CD8-positive, alpha-beta memory T cell (primary cell): ENCODE data around the gene BBS2. TPM values are rescaled to one million over a fixed set of nuclear protein-coding genes. Genes with fewer than 3 reads are reported as not detected.
A peak's percentile ranks its signal among the peaks of the same experiment; 100 is the strongest.

ENCODE experiments used
- CTCF ChIA-PET: fragments of 350-600 bp; sonication (Branson Sonifier 250); formaldehyde crosslinking; loops from one replicate; lab custom pipeline; 2021; ENCODE audit warnings: antibody characterized with exemption; lab: Charles Lee
- POLR2A ChIA-PET: fragments of 350-600 bp; sonication (Branson Sonifier 250); formaldehyde crosslinking; loops from one replicate; lab custom pipeline; 2021; ENCODE audit warnings: antibody characterized with exemption; lab: Charles Lee
- DNase-seq, 5 donors: peaks; one replicate each; pipeline versions ENCODE4 v3.0.0 to v3.0.0-alpha.2; 2020 to 2022; ENCODE audit warnings: mixed read lengths in 1 of 5
- H3K27ac ChIP-seq: one replicate; pipeline ENCODE4 v1.7.0; 2013; ENCODE audit warnings: low read depth, mild to moderate bottlenecking, low read length, moderate library complexity
- H3K27me3 ChIP-seq: 2 replicates; pipeline ENCODE4 v1.7.0; 2013; ENCODE audit warnings: low read length, mild to moderate bottlenecking; ENCODE audit not compliant: insufficient read depth, poor library complexity, severe bottlenecking
- H3K36me3 ChIP-seq: 2 replicates; pipeline ENCODE4 v1.7.0; 2013; ENCODE audit warnings: mild to moderate bottlenecking, low read length, moderate library complexity; ENCODE audit not compliant: insufficient read depth
- H3K4me1 ChIP-seq: 2 replicates; pipeline ENCODE4 v1.7.0; 2013; ENCODE audit warnings: mild to moderate bottlenecking, low read length, moderate library complexity; ENCODE audit not compliant: insufficient read depth
- H3K4me3 ChIP-seq: 2 replicates; pipeline ENCODE4 v1.7.0; 2013; ENCODE audit warnings: mild to moderate bottlenecking, low read length
- H3K9me3 ChIP-seq: 2 replicates; pipeline ENCODE4 v1.7.0; 2013; ENCODE audit warnings: mild to moderate bottlenecking, low read length
- H3K27ac Mint-ChIP-seq, 8 donors: one replicate each; pipeline ENCODE4 v1.8.0; 2020 to 2021; ENCODE audit warnings: mixed read lengths in 8 of 8, mild to moderate bottlenecking in 6 of 8, inconsistent platforms in 3 of 8, moderate library complexity in 3 of 8
- H3K27me3 Mint-ChIP-seq, 2 donors: one replicate each; pipeline ENCODE4 v1.8.0; 2020 to 2021; ENCODE audit warnings: mixed read lengths in 2 of 2, mild to moderate bottlenecking in 1 of 2, moderate library complexity in 1 of 2
- H3K36me3 Mint-ChIP-seq, 3 donors: one replicate each; pipeline ENCODE4 v1.8.0; 2020 to 2021; ENCODE audit warnings: mixed read lengths in 3 of 3, inconsistent platforms in 1 of 3, mild to moderate bottlenecking in 1 of 3
- H3K4me1 Mint-ChIP-seq, 3 donors: one replicate each; pipeline ENCODE4 v1.8.0; 2020 to 2021; ENCODE audit warnings: mixed read lengths in 3 of 3, inconsistent platforms in 1 of 3, mild to moderate bottlenecking in 1 of 3
- H3K4me3 Mint-ChIP-seq, 7 donors: one replicate each; pipeline ENCODE4 v1.8.0; 2020 to 2021; ENCODE audit warnings: mixed read lengths in 7 of 7, mild to moderate bottlenecking in 6 of 7, moderate library complexity in 4 of 7, inconsistent platforms in 2 of 7
- H3K9me3 Mint-ChIP-seq, 5 donors: one replicate each; pipeline ENCODE4 v1.8.0; 2020 to 2022; ENCODE audit warnings: mixed read lengths in 5 of 5, mild to moderate bottlenecking in 3 of 5, moderate library complexity in 2 of 5, inconsistent platforms in 1 of 5
- polyA plus RNA-seq: library from polyadenylated mRNA; unstranded; fragments of 300-500 nt; fragmentation: Illumina TruSeq; gene quantifications from one replicate; pipeline ENCODE4 v1.2.3, GENCODE V29; 2021
- total RNA-seq, 2 experiments: library from RNA; stranded (reverse); gene quantifications; one replicate each; pipeline ENCODE4 v1.2.3, GENCODE V29; 2021

The BBS2 gene
- 10 to 100 TPM; 16.2 to 19.1 TPM for total RNA-seq
- polyA plus RNA-seq = 37.7 TPM

- Histone ChIP-seq H3K4me1 (peaks cover 26% of the 10 kb centered on the region), H3K9me3 (no peaks in the 10 kb centered on the region), H3K27me3 (no peaks in the 10 kb centered on the region), H3K27ac (peak within 1 kb of the TSS; percentile 88), H3K36me3 (no peaks in the 10 kb centered on the region), H3K4me3 (peak within 1 kb of the TSS; percentile 88)
- peak within 1 kb of the TSS; percentile 80 to 92 (median 88) for H3K27ac Mint-ChIP-seq
- CTCF ChIA-PET = interaction anchor here (0.9 to 1.7 kb wide), 3 partner anchors 28 to 183 kb away, joined by 3 to 5 read pairs (median 4); no protein-coding TSS in a partner anchor
- peak; percentile 79 to 94 (median 87) for DNase-seq
- peak within 1 kb of the TSS; percentile 86 to 94 (median 88) for H3K4me3 Mint-ChIP-seq
- peaks cover 42 to 59% (median 53%) of the 10 kb centered on the region in 3 donors for H3K4me1 Mint-ChIP-seq
- POLR2A ChIA-PET = interaction anchor here (0.7 to 0.8 kb wide), 3 partner anchors 28 to 682 kb away, joined by 3 to 7 read pairs (median 3); no protein-coding TSS in a partner anchor
- H3K27me3 Mint-ChIP-seq = no peaks in the 10 kb centered on the region
- peaks cover 0 to 4% (median 0%) of the 10 kb centered on the region in 3 donors for H3K36me3 Mint-ChIP-seq
- peaks cover 0 to 2% (median 0%) of the 10 kb centered on the region in 5 donors for H3K9me3 Mint-ChIP-seq
Observed at GRCh38 chr16:56519459-56520250, at the start of gene BBS2. BBS2 (minus strand) TSS chr16:56520024; CDS start chr16:56519862, 162 bp downstream.

GRCh38 chr16:56564793-56565477, 45.1 kb upstream of the BBS2 start, which contains the start of gene MT4:
MT4 (plus strand) TSS chr16:56565073; CDS start chr16:56565129, 56 bp downstream.
- H3K4me1 Mint-ChIP-seq = no peaks in the 10 kb centered on the region
- no peaks in the 10 kb centered on the region for H3K27me3 ChIP-seq
- H3K4me1 ChIP-seq = no peaks in the 10 kb centered on the region
- H3K4me3 Mint-ChIP-seq = no peak within 1 kb of the TSS
- no peak within 1 kb of the TSS for H3K27ac ChIP-seq
- POLR2A ChIA-PET = interaction anchor here (0.6 to 0.8 kb wide), 2 partner anchors 17 to 577 kb away, joined by 3 read pairs; no protein-coding TSS in a partner anchor
- no peaks in the 10 kb centered on the region for H3K36me3 ChIP-seq
- CTCF ChIA-PET = interaction anchor here (1.4 to 2.5 kb wide), 2 partner anchors 12 to 137 kb away, joined by 4 to 8 read pairs; no protein-coding TSS in a partner anchor
- H3K9me3 Mint-ChIP-seq = no peaks in the 10 kb centered on the region
- no peak within 1 kb of the TSS for H3K4me3 ChIP-seq
- no peaks in the 10 kb centered on the region for H3K36me3 Mint-ChIP-seq
- H3K9me3 ChIP-seq = no peaks in the 10 kb centered on the region
- peaks cover 6 to 8% of the 10 kb centered on the region in 2 donors for H3K27me3 Mint-ChIP-seq
- H3K27ac Mint-ChIP-seq = no peak within 1 kb of the TSS
- DNase-seq = no peak

- CTCF ChIA-PET = interaction anchor here (1.2 kb wide), 1 partner anchor 306 kb away, joined by 3 read pairs; no protein-coding TSS in a partner anchor
- POLR2A ChIA-PET = no interaction called here
- Histone ChIP-seq H3K9me3 (no peaks in the 10 kb centered on the region), H3K27ac (no peak overlapping the region), H3K4me3 (no peak overlapping the region), H3K27me3 (no peaks in the 10 kb centered on the region), H3K4me1 (no peaks in the 10 kb centered on the region), H3K36me3 (no peaks in the 10 kb centered on the region)
- Mint-ChIP-seq H3K4me1 (no peaks in the 10 kb centered on the region), H3K27ac (no peak overlapping the region), H3K27me3 (peaks cover 12 to 20% of the 10 kb centered on the region in 2 donors), H3K36me3 (no peaks in the 10 kb centered on the region), H3K4me3 (no peak overlapping the region), H3K9me3 (no peaks in the 10 kb centered on the region)
- no peak for DNase-seq
Observed at GRCh38 chr16:56561126-56561525, 41.3 kb upstream of the BBS2 start.

GRCh38 chr16:56560447-56560846, 40.6 kb upstream of the BBS2 start:
- DNase-seq = no peak
- Histone ChIP-seq H3K27ac (no peak overlapping the region), H3K36me3 (no peaks in the 10 kb centered on the region), H3K9me3 (no peaks in the 10 kb centered on the region), H3K27me3 (no peaks in the 10 kb centered on the region), H3K4me3 (no peak overlapping the region), H3K4me1 (no peaks in the 10 kb centered on the region)
- no peaks in the 10 kb centered on the region for H3K9me3 Mint-ChIP-seq
- H3K4me3 Mint-ChIP-seq = no peak overlapping the region
- ChIA-PET POLR2A (no interaction called here), CTCF (interaction anchor here (1.2 kb wide), 1 partner anchor 306 kb away, joined by 3 read pairs; no protein-coding TSS in a partner anchor)
- no peaks in the 10 kb centered on the region for H3K36me3 Mint-ChIP-seq
- H3K27ac Mint-ChIP-seq = no peak overlapping the region
- no peaks in the 10 kb centered on the region for H3K4me1 Mint-ChIP-seq
- H3K27me3 Mint-ChIP-seq = peaks cover 16 to 25% of the 10 kb centered on the region in 2 donors

GRCh38 chr16:56559109-56559508, 39.3 kb upstream of the BBS2 start:
- Mint-ChIP-seq H3K9me3 (no peaks in the 10 kb centered on the region), H3K36me3 (no peaks in the 10 kb centered on the region), H3K4me3 (no peak overlapping the region), H3K4me1 (no peaks in the 10 kb centered on the region), H3K27me3 (peaks cover 18 to 37% of the 10 kb centered on the region in 2 donors), H3K27ac (no peak overlapping the region)
- Histone ChIP-seq H3K36me3 (no peaks in the 10 kb centered on the region), H3K4me3 (no peak overlapping the region), H3K27me3 (no peaks in the 10 kb centered on the region), H3K27ac (no peak overlapping the region), H3K4me1 (no peaks in the 10 kb centered on the region), H3K9me3 (no peaks in the 10 kb centered on the region)
- DNase-seq = no peak
- ChIA-PET CTCF (no interaction called here), POLR2A (no interaction called here)

GRCh38 chr16:56558024-56558747, 38.4 kb upstream of the BBS2 start:
- peaks cover 25 to 39% of the 10 kb centered on the region in 2 donors for H3K27me3 Mint-ChIP-seq
- Histone ChIP-seq H3K27me3 (no peaks in the 10 kb centered on the region), H3K36me3 (no peaks in the 10 kb centered on the region), H3K9me3 (no peaks in the 10 kb centered on the region), H3K4me3 (no peak overlapping the region), H3K27ac (no peak overlapping the region), H3K4me1 (no peaks in the 10 kb centered on the region)
- H3K4me3 Mint-ChIP-seq = no peak overlapping the region
- no peak for DNase-seq
- no peaks in the 10 kb centered on the region for H3K9me3 Mint-ChIP-seq
- H3K4me1 Mint-ChIP-seq = no peaks in the 10 kb centered on the region
- POLR2A ChIA-PET = no interaction called here
- CTCF ChIA-PET = no interaction called here
- H3K27ac Mint-ChIP-seq = peak overlapping the region in 1 of 8 donors; percentile 47
- H3K36me3 Mint-ChIP-seq = no peaks in the 10 kb centered on the region

- Histone ChIP-seq H3K27me3 (no peaks in the 10 kb centered on the region), H3K27ac (no peak overlapping the region), H3K4me3 (no peak overlapping the region), H3K9me3 (no peaks in the 10 kb centered on the region), H3K4me1 (no peaks in the 10 kb centered on the region), H3K36me3 (no peaks in the 10 kb centered on the region)
- Mint-ChIP-seq H3K36me3 (peaks cover 0 to 1% (median 0%) of the 10 kb centered on the region in 3 donors), H3K4me1 (no peaks in the 10 kb centered on the region), H3K27ac (no peak overlapping the region), H3K4me3 (no peak overlapping the region), H3K27me3 (peaks cover 29 to 37% of the 10 kb centered on the region in 2 donors), H3K9me3 (peaks cover 0 to 2% (median 0%) of the 10 kb centered on the region in 5 donors)
- POLR2A ChIA-PET = no interaction called here
- CTCF ChIA-PET = no interaction called here
- no peak for DNase-seq
Observed at GRCh38 chr16:56554441-56554840, 34.6 kb upstream of the BBS2 start.
